LNCAP (cell line): ENCODE data around the gene BIRC6.

Experiments
- CTCF ChIP-seq: fragments of 450-650 bp; IDR thresholded peaks from 2 replicates; pipeline ENCODE4 v1.5.1; 2017; ENCODE audit warnings: mild to moderate bottlenecking

The BIRC6 gene

GRCh38 chr2:32478889-32479620 lies 122.2 kb downstream of the BIRC6 start:
- TF ChIP-seq CTCF = no peak

GRCh38 chr2:32479993-32480392 lies 123.2 kb downstream of the BIRC6 start:
- no peak for TF ChIP-seq CTCF

GRCh38 chr2:32482471-32482870 lies 125.6 kb downstream of the BIRC6 start:
- TF ChIP-seq CTCF = no peak

GRCh38 chr2:32484937-32485336 lies 128.1 kb downstream of the BIRC6 start:
- TF ChIP-seq CTCF = no peak

GRCh38 chr2:32485399-32485798 lies 128.6 kb downstream of the BIRC6 start:
- no peak for TF ChIP-seq CTCF

GRCh38 chr2:32489061-32489460 lies 132.2 kb downstream of the BIRC6 start:
- TF ChIP-seq CTCF = no peak

- no peak for TF ChIP-seq CTCF
Measured at GRCh38 chr2:32491346-32491745, 134.5 kb downstream of the BIRC6 start.

GRCh38 chr2:32495139-32495538 lies 138.3 kb downstream of the BIRC6 start:
- TF ChIP-seq CTCF = no peak
